ENCODE measurements around the gene ARHGEF28. TPM values are rescaled to one million over a fixed set of nuclear protein-coding genes. Genes with fewer than 3 reads are reported as not detected.

The ARHGEF28 gene
- total RNA-seq, 1 experiment from 2014 or later, result 0.57 TPM

GRCh38 chr5:73793911-73794310, 167.9 kb downstream of the ARHGEF28 start:
- Histone ChIP-seq H3T11ph (ENCODE audit: low read length) (no peak overlapping the region), H4K8ac (replicated peaks; ENCODE audit: insufficient read length, low read depth, low read length) (no peak overlapping the region), H2BK12ac (ENCODE audit: insufficient read length, low read depth, low read length) (no peak overlapping the region), H2BK5ac (ENCODE audit: insufficient read length, low read length) (no peak overlapping the region), H3K27me3 (ENCODE audit: insufficient read depth, low read length) (no peaks in the 10 kb centered on the region), H2AFZ (ENCODE audit: low read length) (no peak overlapping the region), H3K23ac (ENCODE audit: insufficient read length, low read depth, low read length) (no peak overlapping the region), H2BK120ac (ENCODE audit: low read depth, low read length, poor library complexity, severe bottlenecking) (no peak overlapping the region), H3K27ac (ENCODE audit: insufficient read length, low read depth, low read length) (no peak overlapping the region), H3K79me1 (ENCODE audit: insufficient read depth, low read depth, low read length, poor library complexity, severe bottlenecking) (no peaks in the 10 kb centered on the region), H3K4ac (ENCODE audit: low read depth, low read length) (no peak overlapping the region), H2AK5ac (ENCODE audit: insufficient read length, low read length) (no peak overlapping the region), H3K14ac (ENCODE audit: insufficient read depth, low read length) (no peak overlapping the region), H3K4me1 (ENCODE audit: insufficient read depth, low read length) (no peaks in the 10 kb centered on the region), H3K79me2 (ENCODE audit: insufficient read depth, low read length) (no peaks in the 10 kb centered on the region), H3K23me2 (ENCODE audit: insufficient read length, low read depth, low read length, poor library complexity, severe bottlenecking) (no peaks in the 10 kb centered on the region), H4K91ac (ENCODE audit: insufficient read length, low read depth, low read length) (no peak overlapping the region), H3K9ac (ENCODE audit: extremely low read depth, insufficient read length, low read length) (no peak overlapping the region), H2BK15ac (ENCODE audit: low read depth, low read length) (no peak overlapping the region), H3K9me3 (ENCODE audit: control insufficient read depth, low read depth, low read length) (no peaks in the 10 kb centered on the region), H3K56ac (ENCODE audit: insufficient read length, low read depth, low read length) (no peak overlapping the region), H4K20me1 (ENCODE audit: control insufficient read depth, insufficient read depth, insufficient read length) (no peaks in the 10 kb centered on the region), H3K4me2 (ENCODE audit: insufficient read depth, insufficient read length, low read length) (no peak overlapping the region), H2BK20ac (ENCODE audit: low read depth, low read length, poor library complexity, severe bottlenecking) (no peak overlapping the region), H3K18ac (ENCODE audit: insufficient read length, low read depth, low read length) (no peak overlapping the region), H4K5ac (ENCODE audit: insufficient read length, low read depth, low read length) (no peak overlapping the region)
- Mint-ChIP-seq H3K4me1 (peaks cover 0 to 7% of the 10 kb centered on the region in 2 experiments; a peak in 2 of 4 replicates), H3K9me3 (no peaks in the 10 kb centered on the region), H3K27me3 (ENCODE audit: low read depth) (no peaks in the 10 kb centered on the region; the same call in 1 of the 2 replicates), H3K4me3 (no peak overlapping the region), H3K27ac (no peak overlapping the region), H3K36me3 (ENCODE audit: insufficient read depth in 1 of 3, low read depth in 3 of 3) (no peaks in the 10 kb centered on the region)
- no CpG with 5 or more reads among the region's 5 CpGs for WGBS (ENCODE audit: extremely low coverage, insufficient read length, low lambda C conversion rate)
- TF ChIP-seq CTCF (conservative IDR thresholded peaks at IDR 0.05), result no peak
- no peak for DNase-seq
